IPS-15b (cell line): Measurements from ENCODE around the gene UCK2.

Source experiments
- H3K27me3 ChIP-seq: one replicate; pipeline ENCODE4 v1.6.1; 2013; ENCODE audit warnings: low read length; ENCODE audit not compliant: control insufficient read depth, insufficient read depth
- H3K36me3 ChIP-seq: one replicate; pipeline ENCODE4 v1.6.1; 2013; ENCODE audit warnings: low read length; ENCODE audit not compliant: control insufficient read depth, insufficient read depth
- H3K4me1 ChIP-seq: one replicate; pipeline ENCODE4 v1.6.1; 2013; ENCODE audit warnings: mild to moderate bottlenecking, low read length; ENCODE audit not compliant: control insufficient read depth, insufficient read depth
- H3K4me3 ChIP-seq: one replicate; pipeline ENCODE4 v1.5.1; 2013; ENCODE audit warnings: low read depth, low read length
- H3K9ac ChIP-seq: one replicate; pipeline ENCODE4 v1.6.1; 2013; ENCODE audit warnings: low read depth, mild to moderate bottlenecking, low read length
- H3K9me3 ChIP-seq: one replicate; pipeline ENCODE4 v1.6.1; 2013; ENCODE audit warnings: mild to moderate bottlenecking, low read length; ENCODE audit not compliant: control insufficient read depth, insufficient read depth

UCK2 gene

DNA sequence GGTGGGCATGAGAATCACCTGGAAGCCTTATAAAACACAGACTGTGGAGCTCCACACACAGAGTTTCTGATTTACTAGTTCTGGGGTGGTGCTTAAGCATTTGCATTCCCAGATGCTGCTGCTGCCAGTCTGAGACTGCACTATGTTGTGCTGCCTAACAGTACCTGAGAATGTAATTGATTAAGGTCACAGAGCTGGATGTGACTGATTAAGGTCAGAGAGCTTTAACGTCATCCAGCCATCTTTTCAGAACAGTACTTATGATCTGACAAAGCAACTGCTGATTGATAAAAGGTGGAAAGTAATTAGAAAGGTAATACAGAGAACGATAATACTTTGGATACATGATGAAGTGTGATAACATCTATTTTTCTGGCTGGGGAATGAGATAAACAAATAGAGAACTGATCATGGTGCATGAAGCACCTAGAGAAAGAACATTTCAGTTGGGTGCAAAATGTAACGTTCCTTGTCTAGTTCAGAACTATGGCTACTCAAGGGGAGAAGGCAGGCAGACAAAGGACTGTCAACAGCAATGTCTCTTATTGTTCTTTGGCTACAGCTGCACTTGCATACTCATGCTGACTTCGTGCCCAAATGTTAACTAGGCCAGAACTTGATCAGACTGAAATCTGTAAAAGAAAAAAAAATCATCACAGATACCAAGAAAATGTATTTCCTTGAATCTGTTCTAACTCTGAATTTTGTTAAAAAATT lies 3.7 kb upstream of the UCK2 start:
- no peaks in the 10 kb centered on the region for H3K27me3 ChIP-seq
- no peak overlapping the region for H3K4me3 ChIP-seq
- H3K9ac ChIP-seq: no peak overlapping the region
- no peaks in the 10 kb centered on the region for H3K36me3 ChIP-seq
- H3K9me3 ChIP-seq: no peaks in the 10 kb centered on the region
- H3K4me1 ChIP-seq: peaks cover 3% of the 10 kb centered on the region

DNA sequence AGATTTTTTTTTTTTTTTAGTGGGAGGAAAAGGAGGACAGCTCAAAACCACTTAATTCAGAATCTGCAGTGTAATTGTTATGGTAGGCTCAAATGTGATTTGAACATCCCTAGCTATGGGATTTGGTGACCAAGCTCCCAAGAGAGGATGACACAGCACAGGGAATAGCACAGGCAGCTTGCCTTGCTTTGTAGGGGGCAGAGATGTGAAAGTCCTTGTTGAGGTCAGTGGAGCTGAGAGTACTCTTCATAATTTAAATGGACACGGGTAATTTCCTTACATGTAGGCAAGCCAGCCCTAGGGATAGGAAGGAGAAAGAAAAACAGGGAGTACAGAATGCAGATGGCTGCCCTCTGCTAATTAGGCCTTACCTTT lies 3.2 kb upstream of the UCK2 start:
- Histone ChIP-seq H3K36me3 (no peaks in the 10 kb centered on the region), H3K4me1 (peaks cover 5% of the 10 kb centered on the region), H3K27me3 (no peaks in the 10 kb centered on the region), H3K9ac (no peak overlapping the region), H3K4me3 (no peak overlapping the region), H3K9me3 (no peaks in the 10 kb centered on the region)

DNA sequence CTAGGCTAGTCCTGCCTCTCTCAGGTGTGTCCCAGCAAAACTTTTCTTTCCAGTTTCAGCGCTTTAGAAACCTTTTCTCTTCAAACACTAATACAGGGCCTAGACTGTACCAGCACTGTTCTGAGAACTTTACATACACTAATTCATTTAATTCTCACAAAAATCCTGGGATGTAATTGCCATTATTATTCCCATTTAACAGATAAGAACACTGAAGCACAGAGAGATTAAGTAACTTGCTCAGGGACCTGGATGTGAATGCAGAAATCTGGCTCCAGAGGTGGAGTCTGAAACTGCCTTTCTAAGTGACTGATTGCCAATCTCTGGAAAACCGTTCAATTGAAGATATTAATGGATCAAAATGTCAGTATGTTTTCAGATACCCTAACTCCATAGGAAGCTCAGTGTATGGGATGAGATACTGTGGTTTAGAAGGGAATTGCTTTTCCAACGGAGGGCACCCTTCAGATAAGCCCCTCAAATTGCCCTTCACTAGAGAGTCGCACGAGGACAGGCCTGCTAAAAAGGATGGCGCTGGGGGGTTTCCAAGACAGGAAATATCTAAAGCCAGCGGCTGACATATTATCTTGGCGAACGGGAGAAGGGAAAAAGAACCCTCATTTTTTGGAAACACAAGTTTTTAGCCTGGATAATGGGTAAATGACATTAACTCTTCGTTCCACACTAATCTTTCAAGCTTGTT lies 698 bp upstream of the UCK2 start:
- peaks cover 11% of the 10 kb centered on the region for H3K4me1 ChIP-seq
- no peaks in the 10 kb centered on the region for H3K9me3 ChIP-seq
- no peaks in the 10 kb centered on the region for H3K27me3 ChIP-seq
- peak overlapping the region; percentile 30 for H3K4me3 ChIP-seq
- H3K9ac ChIP-seq: no peak overlapping the region
- H3K36me3 ChIP-seq: no peaks in the 10 kb centered on the region

DNA sequence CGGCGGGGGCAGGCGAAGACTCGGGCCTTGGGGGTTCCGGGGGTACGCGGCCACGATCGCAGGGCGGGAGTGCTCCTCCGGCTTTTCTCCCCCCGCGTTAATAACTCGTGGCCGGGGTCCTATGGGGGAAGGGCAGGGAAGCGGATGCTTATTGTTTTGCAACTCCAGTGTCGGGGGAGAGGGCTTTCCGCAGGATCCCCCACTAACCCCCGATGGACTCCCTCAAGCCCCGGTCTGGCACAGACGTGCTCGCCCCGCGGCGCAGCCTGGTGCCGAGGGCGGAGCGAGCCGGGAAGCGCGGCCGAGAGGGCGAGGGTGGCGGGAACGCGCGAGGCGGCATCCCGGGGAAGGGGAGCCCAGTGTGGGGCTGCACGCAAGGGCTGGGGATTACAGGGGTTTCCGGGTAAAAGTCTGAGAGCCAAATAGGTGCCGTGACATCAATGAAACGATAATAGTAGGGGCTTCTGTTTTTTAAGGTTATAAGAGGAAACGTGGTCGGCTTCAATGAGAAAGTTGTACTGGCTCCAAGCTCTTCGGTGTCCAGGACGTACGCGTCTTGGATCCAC lies 772 bp downstream of the UCK2 start:
- no peaks in the 10 kb centered on the region for H3K27me3 ChIP-seq
- peak overlapping the region; percentile 63 for H3K4me3 ChIP-seq
- H3K9me3 ChIP-seq: no peaks in the 10 kb centered on the region
- peaks cover 16% of the 10 kb centered on the region for H3K4me1 ChIP-seq
- peak overlapping the region; percentile 95 for H3K9ac ChIP-seq
- no peaks in the 10 kb centered on the region for H3K36me3 ChIP-seq

DNA sequence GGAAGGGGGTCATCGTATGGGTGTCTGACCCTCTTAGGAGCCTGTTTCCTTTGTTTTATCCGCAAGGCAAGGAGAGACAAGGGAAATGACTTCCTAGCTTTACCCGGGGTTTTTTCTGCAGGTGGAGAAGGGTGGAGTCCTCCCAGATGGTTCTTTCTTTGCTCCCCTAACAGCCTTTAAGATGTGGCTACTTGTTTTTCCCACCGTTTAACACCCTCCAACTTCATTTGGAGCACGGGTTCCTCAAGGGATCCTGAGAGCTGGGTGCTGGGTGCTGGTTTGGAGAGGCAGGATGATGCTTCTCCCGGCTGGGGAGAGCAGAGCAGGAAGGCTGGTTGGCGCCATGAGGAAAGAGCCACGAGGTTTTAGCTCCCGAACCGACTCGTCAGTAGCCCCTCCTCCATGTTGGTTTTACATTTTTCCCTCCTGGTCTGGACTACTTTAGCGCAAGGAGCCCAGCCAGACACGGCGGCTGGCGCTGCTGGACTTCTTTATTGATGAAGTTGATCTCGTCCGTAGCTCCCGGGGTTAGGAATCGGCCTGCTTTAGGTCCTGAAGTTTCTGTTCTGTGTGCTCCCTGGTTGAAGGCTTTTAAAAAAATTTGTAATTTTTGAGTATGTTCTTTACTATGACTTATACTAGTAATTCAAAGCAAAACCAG lies 1.4 kb downstream of the UCK2 start:
- H3K9me3 ChIP-seq: no peaks in the 10 kb centered on the region
- H3K4me1 ChIP-seq: peaks cover 18% of the 10 kb centered on the region
- H3K36me3 ChIP-seq: no peaks in the 10 kb centered on the region
- peak overlapping the region; percentile 63 for H3K4me3 ChIP-seq
- no peaks in the 10 kb centered on the region for H3K27me3 ChIP-seq
- peak overlapping the region; percentile 95 for H3K9ac ChIP-seq

DNA sequence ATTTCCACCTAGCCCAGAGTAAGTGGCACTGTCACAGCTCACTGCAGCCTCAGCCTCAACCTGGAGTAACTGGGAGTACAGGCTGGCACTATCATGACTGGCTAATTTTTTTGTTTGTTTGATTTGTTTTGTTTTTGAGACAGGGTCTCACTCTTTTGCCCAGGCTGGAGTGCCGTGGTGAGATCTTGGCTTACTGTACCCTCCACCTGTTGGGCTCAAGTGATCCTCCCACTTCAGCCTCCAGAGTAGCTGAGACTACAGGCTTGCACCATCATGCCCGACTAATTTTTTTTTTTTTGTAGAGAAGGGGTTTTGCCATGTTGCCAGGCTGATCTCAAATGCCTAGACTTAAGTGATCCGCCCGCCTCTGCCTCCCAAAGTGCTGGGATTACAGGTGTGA lies 2.5 kb downstream of the UCK2 start:
- peak overlapping the region; percentile 63 for H3K4me3 ChIP-seq
- H3K9ac ChIP-seq: no peak overlapping the region
- no peaks in the 10 kb centered on the region for H3K9me3 ChIP-seq
- H3K36me3 ChIP-seq: no peaks in the 10 kb centered on the region
- H3K27me3 ChIP-seq: no peaks in the 10 kb centered on the region
- H3K4me1 ChIP-seq: peaks cover 18% of the 10 kb centered on the region

DNA sequence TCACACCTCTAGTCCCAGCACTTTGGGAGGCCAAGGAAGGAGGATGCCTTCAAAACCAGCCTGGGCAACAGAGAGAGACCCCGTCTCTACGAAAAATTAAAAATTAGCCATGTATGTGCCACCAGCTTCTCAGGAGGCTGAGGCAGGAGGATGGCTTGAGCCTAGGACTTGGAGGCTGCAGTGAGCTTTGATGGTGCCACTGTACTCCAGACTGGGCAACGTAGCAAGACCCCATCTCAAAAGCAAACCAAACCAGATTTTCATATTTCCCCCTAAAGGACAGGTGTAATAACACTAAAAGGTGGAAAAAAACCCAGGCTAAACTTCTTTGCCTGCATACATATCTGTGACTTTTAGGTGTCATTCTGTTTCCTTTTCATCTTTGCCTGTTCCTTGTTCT lies 3.7 kb downstream of the UCK2 start:
- H3K9ac ChIP-seq: no peak overlapping the region
- no peaks in the 10 kb centered on the region for H3K9me3 ChIP-seq
- peaks cover 18% of the 10 kb centered on the region for H3K4me1 ChIP-seq
- no peaks in the 10 kb centered on the region for H3K27me3 ChIP-seq
- H3K4me3 ChIP-seq: no peak overlapping the region
- no peaks in the 10 kb centered on the region for H3K36me3 ChIP-seq

DNA sequence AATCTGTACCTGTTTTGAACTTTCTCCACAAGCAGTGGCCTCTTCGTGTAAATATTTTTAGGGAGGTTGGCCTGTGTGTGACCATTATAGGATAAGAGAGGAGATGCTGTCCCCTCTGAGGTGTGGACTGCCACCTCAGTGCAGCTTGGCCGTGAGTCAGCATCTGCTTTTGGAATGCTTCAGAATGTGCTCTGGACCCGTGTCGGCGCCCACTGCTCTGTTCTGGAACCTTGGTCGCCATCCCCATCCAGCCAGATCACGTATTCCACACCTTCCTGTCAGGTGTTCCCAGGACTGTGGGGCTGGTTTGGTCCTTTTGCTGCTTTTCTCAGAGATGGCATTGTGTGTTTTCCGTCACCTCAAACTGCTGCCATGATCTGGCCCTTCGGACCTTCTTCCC lies 5.5 kb downstream of the UCK2 start:
- Histone ChIP-seq H3K36me3 (no peaks in the 10 kb centered on the region), H3K4me3 (no peak overlapping the region), H3K27me3 (no peaks in the 10 kb centered on the region), H3K9me3 (no peaks in the 10 kb centered on the region), H3K4me1 (peaks cover 23% of the 10 kb centered on the region), H3K9ac (no peak overlapping the region)

DNA sequence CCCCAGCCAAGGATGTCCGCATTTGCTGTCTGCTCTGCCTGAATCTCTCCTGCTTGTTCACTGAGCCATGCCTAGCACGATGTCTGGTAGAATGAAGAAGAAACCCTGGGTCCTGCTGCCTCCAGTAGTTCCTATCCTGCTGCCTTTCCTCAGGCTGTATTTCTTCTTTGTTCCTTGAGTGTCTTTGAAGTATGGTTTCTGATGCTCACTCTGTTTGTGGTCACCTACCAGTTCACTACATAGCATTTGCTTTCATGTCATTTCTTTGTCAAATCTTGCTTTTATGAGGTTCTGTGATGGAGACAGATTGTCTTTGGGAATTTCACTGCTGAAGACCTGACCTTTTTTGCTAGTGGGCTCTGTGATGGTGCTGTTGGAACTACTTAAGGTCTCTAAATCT lies 5.9 kb downstream of the UCK2 start:
- peaks cover 23% of the 10 kb centered on the region for H3K4me1 ChIP-seq
- H3K9ac ChIP-seq: no peak overlapping the region
- no peaks in the 10 kb centered on the region for H3K9me3 ChIP-seq
- no peaks in the 10 kb centered on the region for H3K27me3 ChIP-seq
- H3K36me3 ChIP-seq: no peaks in the 10 kb centered on the region
- H3K4me3 ChIP-seq: no peak overlapping the region

DNA sequence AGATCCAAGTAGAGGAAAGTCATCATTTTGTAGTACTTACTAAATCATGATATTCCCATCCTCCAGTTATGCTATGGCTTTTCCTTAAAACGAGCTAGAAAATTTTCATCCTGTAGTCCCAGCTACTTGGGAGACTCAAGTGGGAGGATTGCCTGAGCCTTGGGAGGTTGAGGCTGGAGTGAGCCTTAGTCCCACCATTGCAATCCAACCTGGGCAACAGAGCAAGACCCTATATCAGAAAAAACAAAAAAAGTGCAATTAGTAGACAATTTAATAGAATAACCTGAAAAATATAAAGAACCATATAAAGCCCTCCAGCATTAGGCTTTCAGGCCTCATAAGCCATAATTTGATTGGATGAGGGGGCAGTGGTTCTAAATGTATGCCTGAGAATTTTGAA lies 6.8 kb downstream of the UCK2 start:
- H3K36me3 ChIP-seq: no peaks in the 10 kb centered on the region
- H3K4me1 ChIP-seq: peaks cover 22% of the 10 kb centered on the region
- no peak overlapping the region for H3K4me3 ChIP-seq
- no peaks in the 10 kb centered on the region for H3K9me3 ChIP-seq
- no peaks in the 10 kb centered on the region for H3K27me3 ChIP-seq
- no peak overlapping the region for H3K9ac ChIP-seq

DNA sequence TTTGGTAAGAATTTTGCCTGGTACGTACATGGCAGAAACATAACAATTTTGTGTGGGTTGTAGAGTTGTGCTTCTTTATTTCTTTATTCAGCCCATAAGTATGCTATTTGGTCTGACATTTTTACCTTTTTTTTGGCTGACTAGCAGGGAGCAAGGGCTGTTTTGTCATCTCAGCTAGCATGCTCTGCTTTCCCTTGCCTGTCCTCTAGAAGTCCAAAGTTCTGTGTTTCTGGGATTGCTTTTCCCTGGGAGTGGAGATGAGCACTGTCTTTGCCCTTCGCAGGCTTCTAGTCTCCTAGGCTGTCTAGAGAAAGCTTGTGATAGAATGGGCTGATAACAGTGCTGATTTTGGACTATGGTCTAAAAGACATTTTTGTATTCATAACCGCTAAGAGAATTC lies 7.5 kb downstream of the UCK2 start:
- no peaks in the 10 kb centered on the region for H3K27me3 ChIP-seq
- no peaks in the 10 kb centered on the region for H3K9me3 ChIP-seq
- H3K4me1 ChIP-seq: peaks cover 16% of the 10 kb centered on the region
- no peak overlapping the region for H3K4me3 ChIP-seq
- no peak overlapping the region for H3K9ac ChIP-seq
- no peaks in the 10 kb centered on the region for H3K36me3 ChIP-seq
